ENCODE measurements around the gene OBSCN.

The OBSCN gene

DNA sequence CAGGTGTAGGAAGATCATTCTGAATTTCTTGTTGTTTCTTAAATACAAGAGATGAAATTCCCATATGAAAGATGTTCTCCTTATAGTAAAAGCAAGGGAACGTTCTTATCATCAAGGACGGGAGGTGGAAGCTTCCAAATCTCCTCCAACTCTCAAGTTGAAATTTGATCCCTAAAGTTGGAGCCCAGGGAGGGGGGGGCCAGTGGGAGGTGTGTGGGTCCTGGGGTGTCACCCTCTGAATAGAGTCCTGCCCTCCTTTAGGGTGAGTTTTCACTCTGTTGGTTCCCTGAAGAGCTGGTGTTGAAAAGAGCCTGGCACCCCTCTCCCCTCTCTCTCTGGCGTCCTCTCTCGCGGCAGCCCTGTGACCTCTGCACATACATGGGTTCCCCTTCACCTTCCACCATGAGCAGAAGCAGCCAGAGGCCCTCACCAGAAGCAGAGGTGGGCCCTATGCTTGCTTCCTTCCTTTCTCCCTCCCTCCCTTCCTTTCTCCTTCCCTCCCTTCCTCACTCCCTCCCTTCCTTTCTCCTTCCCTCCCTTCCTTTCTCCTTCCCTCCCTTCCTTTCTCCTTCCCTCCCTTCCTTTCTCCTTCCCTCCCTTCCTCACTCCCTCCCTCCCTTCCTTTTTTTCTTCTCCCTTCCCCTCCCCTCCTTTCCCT is 218.8 kb downstream of the OBSCN start:
- DNase-seq = no peak

DNA sequence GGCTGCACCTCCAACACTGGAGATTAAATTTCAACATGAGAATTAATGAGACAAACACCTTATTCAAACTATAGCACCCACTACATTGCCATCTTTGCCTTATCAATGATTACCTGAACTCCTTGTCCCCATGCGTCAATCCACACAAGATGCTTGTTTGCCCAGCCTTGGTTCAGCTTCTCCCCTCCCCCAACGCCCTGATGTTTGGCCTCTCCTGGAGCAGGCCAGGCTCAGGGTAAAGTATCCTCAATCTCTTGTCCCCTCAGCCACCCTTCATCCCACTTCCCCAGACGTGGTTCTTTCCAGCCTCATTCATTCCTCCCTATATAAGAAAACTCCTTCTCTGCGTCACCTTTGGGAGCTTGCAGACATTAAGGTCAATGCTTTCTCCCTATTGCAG is 220.6 kb downstream of the OBSCN start:
- no peak for DNase-seq
